Gastroesophageal sphincter (tissue), 3 donors: Measurements from ENCODE around the gene MYH11.

Experiments
- EP300 ChIP-seq: sonication (generic); formaldehyde crosslinking; IDR thresholded peaks from one replicate; pipeline ENCODE4 v1.6.1; 2017; ENCODE audit warnings: antibody characterized with exemption, mild to moderate bottlenecking
- POLR2A ChIP-seq, 2 donors: fragments of 450-650 bp; IDR thresholded peaks; one replicate each; pipeline ENCODE4 v1.6.1; 2017; ENCODE audit warnings: antibody characterized with exemption in 2 of 2, mild to moderate bottlenecking in 2 of 2, moderate library complexity in 1 of 2
- POLR2AphosphoS5 ChIP-seq: sonication (generic); formaldehyde crosslinking; IDR thresholded peaks from one replicate; pipeline ENCODE4 v1.6.1; 2017; ENCODE audit warnings: antibody characterized with exemption
- TF ChIP-seq, protein P1 (sequence below), 4 experiments: fragments of 200-600 bp in 2 of 4; fragments of 450-650 bp in 2 of 4; sonication (generic) in 1 of 4; IDR thresholded peaks; one replicate each; pipeline ENCODE4 v1.5.1; 2017 to 2019; ENCODE audit warnings: antibody characterized with exemption in 4 of 4, mild to moderate bottlenecking in 2 of 4, moderate library complexity in 2 of 4

DNA sequence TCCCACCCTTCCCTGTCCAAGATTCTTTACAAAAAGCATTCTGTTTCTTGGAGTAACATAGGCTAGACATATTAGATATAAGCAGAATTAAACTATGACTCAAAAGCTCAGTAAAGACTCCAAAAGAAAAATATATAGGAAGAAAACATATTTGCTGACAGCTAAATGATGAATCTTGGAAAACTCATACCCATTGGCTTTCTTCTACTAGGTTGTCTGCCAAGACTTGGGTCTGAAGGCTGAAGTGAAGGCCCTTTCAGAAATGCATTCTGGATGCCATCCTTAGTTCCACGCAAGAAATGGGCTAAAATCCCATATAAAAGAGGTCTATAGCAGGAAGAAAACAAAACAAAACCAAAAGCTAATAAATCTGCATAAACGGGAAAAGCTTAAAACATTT is 16.5 kb upstream of the MYH11 start:
- TF ChIP-seq POLR2A (IDR thresholded peaks at IDR 0.05) = no peak
- TF ChIP-seq, protein P1, sequence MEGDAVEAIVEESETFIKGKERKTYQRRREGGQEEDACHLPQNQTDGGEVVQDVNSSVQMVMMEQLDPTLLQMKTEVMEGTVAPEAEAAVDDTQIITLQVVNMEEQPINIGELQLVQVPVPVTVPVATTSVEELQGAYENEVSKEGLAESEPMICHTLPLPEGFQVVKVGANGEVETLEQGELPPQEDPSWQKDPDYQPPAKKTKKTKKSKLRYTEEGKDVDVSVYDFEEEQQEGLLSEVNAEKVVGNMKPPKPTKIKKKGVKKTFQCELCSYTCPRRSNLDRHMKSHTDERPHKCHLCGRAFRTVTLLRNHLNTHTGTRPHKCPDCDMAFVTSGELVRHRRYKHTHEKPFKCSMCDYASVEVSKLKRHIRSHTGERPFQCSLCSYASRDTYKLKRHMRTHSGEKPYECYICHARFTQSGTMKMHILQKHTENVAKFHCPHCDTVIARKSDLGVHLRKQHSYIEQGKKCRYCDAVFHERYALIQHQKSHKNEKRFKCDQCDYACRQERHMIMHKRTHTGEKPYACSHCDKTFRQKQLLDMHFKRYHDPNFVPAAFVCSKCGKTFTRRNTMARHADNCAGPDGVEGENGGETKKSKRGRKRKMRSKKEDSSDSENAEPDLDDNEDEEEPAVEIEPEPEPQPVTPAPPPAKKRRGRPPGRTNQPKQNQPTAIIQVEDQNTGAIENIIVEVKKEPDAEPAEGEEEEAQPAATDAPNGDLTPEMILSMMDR (IDR thresholded peaks at IDR 0.05) = no peak
- no peak for TF ChIP-seq EP300
- TF ChIP-seq POLR2AphosphoS5 = no peak
